ENCODE measurements around the gene FLT3.

The FLT3 gene

DNA sequence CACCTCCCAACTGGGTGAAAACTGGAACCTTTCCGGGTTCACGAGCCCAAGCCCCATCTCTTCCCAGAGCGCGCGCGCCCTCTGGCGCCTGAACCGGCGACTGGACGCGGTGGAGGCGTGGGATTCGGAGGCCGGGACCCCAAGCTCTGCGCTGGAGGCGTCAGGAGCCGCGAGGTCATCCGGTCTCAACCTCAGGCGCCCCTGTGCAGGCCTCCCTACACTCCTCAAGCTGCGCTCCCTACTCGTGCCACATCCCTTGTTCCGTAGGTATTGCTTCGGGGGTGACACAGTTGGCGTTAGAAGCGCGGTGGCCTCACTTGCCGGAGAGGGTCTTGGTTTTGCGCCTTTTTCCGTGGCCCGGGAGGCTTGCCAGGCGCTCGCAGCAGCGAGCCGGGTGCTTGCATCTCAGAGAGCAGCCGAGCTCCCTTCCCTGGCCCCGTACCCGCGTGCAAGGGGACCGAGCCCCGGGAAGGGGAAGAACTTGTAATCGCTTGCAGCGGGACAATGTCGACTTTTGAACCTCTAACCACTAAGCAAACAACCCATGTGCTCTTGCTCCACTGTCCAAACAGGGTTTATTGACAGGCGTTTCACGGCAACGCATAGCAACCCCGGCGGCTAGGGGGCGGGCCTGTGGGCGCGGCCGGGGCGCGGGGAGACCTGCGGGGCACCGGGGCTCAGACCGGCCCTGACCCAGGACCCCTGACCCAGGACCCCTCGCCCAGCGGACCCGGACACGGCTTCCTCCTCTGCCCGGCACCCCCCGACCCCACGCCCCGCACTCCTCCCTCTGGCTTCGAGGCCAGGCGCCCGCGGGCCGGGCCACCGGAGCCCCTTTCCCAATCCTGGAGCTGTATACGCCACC lies 139.8 kb downstream of the FLT3 start:
- DNase-seq (ENCODE audit: low read depth) = no peak

DNA sequence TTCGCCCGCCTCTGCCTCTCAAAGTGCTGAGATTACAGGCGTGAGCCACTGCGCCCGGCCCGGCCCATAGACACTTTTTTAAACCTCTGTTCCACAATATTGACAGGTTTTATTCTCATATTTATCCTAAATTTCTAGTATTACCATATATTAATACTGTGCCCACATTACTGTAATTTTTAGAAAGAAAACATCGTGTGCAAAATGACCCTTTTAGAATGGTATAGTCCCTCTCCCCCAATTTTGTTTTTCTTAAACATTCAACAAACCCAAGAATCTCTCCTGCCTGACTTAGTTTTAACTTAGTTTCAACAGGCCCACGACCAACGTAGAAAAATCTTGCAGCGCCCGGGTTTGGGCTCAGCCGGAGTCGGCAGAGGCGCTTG lies 140.4 kb downstream of the FLT3 start:
- no peak for DNase-seq (ENCODE audit: low read depth)

DNA sequence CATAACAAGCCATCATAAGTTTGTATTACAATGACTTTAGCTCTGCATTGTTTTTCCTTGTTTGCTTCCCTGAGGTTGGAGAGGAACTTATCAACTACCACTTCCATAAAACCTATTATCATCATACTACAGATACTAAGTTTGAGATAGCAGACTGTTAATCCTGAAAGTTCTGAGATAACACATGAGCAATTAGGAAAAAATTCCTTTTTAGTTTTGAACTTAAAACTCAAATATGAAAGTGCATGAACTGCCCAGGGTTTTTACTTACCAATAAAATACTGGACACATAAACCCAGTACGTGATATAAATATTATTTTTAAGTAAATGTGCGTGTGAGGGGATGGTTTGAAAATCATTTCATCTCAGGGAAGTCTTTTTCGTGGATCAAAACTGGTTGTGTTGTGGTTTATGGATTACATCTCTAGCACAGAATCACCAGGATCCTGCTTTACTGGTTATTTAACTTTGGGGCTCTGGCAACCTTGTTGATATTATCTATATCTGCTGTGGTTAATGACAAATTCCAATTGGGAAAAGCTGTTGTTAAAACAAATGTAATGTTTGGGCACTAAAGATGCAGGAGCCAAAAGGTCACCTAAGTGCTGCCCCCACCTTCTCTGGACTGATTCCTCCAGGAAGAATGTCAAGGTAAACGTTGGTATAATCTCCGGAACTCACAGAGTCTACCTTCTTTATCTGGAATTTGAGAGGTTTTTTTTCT lies 143.6 kb downstream of the FLT3 start:
- no peak for DNase-seq (ENCODE audit: low read depth)

DNA sequence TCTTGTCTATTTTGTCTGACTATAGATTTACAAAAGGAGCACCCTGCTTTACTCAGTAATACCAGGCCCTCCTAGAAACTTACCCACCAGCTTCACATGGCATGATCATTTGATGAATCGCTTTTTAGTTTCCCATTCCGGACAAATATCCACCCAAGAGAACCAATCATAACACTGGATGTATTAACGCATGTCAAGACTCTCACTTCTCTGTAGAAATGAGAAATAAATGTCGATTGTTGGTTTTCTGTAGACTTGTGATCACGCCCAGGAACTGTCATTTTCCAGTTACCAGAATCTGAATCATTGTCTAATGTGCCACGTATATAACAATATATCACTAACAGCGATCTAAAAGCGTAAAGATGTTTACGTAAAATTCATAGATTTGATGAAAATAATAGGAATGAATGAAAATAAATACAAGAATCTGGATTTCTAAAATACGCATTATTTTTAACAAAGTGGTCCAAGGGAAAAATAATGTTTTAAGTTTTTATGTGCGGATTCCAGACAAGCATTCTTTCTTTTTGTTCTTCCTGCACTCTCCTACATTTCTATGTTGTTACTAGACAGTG lies 145.3 kb downstream of the FLT3 start:
- no peak for DNase-seq (ENCODE audit: low read depth)

DNA sequence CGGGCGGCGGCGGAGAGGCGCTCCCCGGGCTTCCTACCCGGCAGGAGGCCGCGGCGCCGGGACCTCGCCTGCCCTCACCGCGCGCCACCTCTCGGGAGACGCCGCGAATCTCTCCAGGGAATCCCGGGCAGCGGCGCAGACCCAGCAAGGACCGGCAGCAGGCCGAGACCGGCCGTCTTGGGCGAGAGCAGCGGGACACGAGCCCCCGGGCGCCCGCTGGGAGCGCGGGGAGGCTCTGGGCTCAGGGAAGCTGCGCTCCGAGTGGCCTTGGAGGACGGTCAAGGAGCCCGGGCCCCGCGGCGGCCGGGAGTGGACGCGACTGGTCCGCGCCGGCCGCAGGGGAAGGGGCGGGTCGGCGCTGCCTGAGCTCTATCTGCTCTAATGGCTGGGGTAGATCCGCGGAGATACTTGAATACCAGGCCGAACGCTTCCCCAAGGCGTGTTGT lies 145.9 kb downstream of the FLT3 start:
- no peak for DNase-seq (ENCODE audit: low read depth)

DNA sequence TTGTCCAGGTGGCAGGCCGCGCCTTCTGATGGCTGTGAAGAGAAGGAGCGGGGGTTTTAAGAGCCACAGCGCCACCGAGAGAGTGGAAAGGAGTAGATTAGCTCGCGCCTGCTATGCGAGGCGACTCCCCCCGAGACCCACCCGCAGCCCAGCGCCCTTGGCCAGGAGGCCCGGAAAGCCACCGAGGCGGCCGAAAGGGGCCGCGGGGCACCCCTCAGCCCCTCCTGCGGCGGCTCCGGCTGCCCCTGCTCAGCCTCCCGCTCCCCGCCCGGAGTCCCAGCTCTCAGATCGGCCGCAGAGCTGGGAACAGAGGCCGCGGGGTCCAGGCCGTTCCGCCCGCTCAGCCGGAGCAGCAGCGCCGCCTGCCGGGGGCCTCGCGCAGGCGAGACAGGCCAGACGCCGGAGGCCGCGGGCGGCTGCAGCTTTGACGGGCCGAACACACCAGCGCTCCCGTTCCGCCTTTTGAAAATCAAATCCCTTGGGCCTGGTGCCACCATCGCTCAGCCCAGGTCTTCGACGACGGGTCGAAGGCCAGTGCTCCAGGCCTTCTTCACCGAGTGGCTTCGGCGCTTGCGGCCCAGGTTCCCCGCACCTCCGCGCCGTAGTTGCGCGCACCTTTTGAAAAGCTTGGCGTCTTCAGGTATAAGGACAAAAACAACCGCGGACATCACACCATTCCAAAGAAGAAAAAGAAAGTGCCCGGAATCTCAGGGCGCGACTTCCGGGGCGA lies 146.5 kb downstream of the FLT3 start:
- peak; percentile 44 for DNase-seq (ENCODE audit: low read depth)
